AG08395 (cell line): Measurements from ENCODE around the gene SETD1B.

Experiments used
- DNase-seq: peaks from one replicate; pipeline ENCODE4 v3.0.0; 2012; ENCODE audit warnings: mixed read lengths, low spot score

Gene SETD1B

DNA sequence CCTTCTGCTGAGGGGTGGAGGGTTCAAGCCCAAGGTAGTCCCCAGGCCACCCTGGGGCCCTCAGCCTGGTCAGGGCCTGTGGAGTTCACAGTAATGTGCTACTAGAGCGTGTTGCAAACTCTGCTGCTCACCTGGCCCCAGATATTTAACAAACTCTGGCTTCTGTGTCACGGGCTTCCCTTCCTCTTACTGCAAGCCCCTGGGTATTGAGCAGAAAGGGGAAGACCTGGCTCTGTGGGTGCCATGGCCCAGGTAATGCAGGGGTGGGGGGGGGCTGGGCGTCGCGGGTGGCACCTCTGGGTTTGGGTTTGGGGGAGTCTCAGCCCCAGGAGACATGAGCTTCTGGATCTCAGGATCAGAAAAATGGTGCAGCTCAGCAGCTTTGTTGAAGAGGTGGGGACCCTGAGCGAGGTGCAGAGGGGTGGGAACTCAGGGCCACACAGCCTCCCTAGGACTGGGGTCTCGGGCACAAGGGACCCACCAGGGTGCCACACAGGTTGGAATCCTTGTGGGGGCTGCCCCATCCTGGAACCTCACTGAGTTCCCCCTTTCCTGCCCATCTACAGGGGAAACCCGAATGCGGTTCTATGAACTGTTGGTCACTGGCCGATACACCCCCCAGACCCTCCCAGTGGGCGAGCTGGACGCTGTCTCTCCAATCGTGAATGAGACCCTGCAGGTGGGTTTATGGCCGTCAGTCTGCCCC lies 4.0 kb downstream of the SETD1B start:
- DNase-seq: no peak

DNA sequence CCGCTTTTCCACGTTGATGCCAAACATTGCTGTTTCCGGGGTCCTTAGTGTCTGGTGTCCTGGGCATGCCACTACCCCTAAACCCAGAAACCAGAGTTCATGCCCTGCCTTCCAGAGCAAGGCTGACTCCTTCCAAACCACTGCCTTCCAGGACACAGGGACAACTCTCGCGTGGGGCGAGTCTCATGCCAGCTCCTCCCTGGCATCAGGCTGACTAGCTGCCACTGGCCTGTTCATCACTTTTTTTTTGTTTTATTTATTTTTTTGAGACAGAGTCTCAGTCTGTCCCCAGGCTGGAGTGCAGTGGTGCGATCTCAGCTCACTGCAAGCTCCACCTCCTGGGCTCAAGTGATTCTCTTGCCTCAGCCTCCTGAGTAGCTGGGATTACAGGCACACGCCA lies 4.8 kb downstream of the SETD1B start:
- DNase-seq: no peak

DNA sequence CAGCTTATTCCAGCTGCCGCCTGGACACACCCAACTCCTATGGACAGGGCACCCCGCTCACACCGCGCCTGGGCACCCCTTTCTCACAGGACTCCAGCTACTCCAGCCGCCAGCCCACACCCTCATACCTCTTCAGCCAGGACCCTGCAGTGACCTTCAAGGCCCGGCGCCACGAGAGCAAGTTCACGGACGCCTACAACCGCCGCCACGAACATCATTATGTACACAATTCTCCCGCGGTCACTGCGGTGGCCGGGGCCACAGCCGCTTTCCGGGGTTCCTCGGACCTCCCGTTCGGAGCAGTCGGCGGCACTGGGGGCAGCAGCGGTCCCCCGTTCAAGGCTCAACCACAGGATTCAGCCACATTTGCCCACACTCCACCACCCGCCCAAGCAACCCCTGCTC lies 5.9 kb downstream of the SETD1B start:
- DNase-seq: no peak

DNA sequence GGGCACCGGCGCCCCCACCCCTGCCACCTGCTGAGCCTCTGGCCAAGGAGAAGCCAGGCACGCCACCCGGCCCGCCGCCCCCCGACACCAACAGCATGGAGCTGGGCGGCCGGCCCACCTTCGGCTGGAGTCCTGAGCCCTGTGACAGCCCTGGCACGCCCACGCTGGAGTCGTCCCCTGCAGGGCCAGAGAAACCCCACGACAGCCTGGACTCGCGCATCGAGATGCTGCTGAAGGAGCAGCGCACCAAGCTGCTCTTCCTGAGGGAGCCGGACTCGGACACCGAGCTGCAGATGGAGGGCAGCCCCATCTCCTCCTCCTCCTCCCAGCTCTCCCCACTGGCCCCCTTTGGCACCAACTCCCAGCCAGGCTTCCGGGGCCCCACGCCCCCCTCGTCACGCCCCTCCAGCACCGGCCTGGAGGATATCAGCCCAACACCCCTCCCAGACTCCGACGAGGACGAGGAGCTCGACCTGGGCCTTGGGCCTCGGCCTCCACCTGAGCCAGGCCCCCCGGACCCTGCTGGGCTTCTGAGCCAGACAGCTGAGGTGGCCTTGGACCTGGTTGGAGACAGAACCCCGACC lies 6.5 kb downstream of the SETD1B start:
- no peak for DNase-seq

DNA sequence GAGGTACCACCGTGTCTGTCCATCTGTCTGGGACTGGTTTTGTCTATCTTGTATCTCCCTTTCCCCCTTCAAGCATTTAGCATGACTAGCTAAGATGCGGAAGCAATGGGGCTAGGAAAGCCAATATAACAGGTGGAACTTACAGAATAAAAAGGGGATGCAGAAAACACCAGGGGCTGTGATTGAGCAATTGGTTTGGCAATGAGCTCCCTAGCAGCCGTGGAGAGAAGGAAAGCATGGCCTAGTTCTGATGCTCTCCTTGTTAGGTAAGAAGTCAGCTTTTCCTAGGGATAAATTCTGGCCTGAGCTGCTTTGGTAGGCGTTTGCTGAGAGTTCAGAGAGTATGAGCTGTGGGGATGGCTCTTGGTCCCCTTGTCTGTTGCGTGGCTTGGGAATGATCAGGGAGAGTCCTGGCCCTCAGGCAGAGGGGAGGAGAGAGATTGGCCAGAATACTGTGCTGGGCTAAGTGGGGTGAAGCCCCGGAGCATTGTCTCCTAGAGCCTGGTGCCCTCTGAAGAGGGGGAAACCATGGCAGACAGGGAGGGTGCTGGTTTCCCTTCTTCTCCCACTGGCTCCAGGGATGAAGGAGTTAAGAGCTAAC lies 7.1 kb downstream of the SETD1B start:
- no peak for DNase-seq

DNA sequence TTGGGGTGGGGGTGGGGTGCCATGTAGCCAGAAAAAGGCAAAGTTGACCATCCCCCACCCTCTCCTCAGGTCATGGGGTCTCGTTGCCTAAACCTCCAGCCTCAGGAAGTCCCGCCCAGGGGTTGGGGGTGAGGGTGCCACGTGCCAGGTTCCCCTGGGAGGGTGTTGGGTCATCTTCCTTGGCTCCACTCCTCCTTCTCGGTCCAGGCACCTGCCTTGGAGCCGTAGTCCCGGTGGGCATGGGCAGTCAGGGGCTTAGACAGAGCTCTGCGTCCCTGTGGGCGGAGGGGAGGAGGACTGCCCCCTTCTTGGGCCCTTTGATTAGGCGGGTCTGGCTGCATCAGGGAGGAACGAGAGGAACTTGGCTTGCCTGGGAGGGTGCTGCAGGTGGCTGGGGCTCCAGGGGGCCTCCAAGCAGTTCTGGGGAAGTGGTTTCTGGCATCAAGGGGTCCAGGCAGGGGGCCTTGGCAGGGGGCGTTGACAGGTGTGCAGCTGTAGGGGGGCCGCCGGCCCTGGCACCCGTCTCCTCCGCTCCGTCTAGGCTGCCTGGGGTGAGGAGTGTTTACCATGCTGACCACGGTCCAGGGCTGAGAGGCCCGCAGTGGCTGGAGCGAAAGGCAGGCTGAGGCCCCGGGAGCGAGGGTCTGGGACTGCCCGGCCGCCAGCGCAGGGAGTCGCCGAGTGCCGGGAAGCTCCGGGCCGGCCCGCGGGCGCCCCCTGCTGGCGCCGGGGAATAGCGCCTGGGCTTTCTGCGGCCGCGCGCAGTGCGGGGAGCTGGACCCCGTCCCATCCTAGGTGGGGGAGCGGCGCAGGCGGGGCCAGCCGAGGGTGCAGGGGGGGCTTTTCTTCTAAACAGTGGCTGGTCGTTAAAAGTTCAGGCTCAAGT lies 7.9 kb downstream of the SETD1B start:
- peak; percentile 86 for DNase-seq

DNA sequence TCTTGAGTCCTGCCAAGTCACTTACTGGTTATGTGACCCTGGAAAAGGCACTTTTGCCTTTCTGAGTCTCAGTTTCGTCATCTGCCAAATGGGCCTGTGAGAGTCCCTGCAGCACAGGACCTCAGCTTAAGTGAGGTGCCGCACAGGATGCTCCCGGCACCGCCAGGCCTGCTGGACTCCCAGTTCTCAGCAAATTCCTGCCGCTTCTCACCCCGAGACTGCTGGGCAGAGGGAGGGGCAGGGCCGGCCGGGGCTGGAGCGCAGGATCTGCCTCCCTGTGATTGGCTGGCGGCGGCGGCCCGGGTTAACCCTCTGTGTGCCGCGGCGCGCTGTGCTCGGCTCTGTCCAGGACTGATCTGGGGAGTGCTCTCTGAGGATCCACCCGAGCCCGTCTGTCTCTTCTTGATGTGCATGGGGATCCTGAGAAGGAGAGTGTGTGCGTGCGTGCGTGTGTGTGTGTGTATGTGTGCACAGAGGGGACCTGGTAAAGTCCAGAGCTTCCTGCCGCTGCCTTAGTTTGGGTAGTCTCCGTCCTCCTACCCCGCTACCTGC lies 8.6 kb downstream of the SETD1B start:
- peak; percentile 94 for DNase-seq

DNA sequence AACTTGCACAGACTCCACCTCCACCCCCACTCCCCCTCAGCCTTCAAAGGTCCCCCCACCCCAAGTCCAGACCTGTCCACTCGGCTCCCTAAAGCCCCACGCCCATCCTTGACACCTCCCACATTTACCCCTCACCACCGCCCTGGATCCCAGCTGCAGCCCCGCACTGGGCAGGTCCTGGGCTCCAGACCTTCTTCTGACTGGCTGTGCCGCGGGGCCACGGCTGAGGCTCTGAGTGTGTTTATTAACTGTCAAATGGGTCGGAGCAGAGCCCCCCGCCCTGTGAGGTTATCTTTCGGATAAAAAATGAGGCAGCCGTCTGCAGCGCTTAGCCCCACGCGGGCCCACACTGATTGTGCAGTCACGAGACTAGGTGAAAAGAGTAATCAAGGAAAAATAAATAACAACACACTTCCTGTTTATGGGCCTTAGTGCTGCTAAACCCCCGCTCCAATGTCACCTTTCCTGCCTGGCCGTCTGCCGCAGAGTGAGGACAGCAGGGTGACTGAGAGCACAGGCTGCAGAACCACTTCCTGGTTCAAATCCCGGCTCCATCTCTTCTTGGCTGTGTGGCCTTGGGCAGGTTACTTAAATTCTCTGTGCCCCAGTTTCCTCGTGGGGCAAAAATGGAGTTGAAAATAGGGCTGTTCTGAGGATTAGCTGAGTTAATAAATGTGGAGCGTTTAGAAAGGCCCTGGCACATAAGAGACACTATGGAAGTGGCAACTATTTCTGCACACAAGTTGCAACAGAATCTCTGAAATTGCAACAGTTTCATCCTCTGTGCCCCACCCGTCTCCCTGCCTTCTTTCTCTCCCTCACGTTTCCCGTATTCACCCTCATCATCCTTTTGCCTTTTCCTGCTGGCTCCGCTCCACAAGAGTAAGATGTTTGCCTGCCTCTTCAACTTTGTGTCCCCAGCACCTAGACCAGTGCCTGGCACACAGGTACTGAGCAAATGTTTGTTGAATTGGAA lies 9.4 kb downstream of the SETD1B start:
- no peak for DNase-seq

DNA sequence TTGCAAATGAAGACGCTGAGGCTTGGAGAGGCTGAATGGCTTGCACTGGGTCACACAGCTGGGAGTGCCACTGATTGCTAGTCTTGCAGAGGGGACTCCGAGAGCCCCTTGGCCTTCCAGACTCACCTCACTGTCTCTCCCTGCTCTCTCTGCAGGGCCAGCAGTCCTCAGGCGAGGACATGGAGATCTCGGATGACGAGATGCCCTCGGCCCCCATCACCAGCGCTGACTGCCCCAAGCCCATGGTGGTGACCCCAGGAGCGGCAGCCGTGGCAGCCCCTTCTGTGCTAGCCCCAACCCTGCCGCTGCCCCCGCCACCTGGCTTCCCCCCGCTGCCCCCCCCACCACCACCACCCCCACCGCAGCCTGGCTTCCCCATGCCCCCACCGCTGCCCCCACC lies 10.1 kb downstream of the SETD1B start:
- DNase-seq: no peak

DNA sequence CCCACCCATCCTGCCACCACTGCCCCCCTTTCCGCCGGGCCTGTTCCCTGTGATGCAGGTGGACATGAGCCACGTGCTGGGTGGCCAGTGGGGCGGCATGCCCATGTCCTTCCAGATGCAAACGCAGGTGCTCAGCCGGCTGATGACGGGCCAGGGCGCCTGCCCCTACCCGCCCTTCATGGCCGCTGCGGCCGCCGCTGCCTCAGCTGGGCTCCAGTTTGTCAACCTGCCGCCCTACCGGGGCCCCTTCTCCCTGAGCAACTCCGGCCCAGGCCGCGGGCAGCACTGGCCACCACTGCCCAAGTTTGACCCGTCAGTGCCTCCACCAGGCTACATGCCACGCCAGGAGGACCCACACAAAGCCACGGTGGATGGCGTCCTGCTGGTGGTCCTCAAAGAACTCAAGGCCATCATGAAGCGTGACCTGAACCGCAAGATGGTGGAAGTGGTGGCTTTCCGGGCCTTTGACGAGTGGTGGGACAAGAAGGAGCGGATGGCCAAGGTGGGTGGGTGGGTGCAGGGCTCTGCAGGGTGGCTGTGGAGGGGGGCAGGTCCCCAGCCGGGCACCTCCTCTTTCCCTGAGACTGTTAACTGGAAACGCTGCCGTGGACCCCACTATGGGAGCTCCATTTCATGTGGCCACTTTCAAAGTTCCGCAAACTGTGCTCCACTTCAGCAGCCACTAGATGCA lies 10.8 kb downstream of the SETD1B start:
- no peak for DNase-seq

DNA sequence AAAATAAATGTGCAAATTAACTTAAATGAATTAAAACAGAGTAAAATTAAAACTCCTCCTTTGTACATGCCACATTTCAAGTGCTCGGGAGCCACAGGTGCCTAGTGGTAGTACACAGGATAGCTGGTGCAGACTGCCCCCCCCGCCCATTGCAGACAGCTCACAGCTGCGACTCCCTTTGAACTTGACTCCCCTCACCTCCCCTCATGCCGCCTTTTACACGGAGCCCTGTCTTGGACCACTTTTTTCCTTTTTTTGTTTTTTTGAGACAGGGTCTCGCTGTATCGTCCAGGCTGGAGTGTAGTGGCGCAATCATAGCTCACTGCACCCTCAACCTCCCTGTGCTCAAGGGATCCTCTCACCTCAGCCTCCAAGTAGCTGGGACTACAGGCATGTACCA lies 11.5 kb downstream of the SETD1B start:
- DNase-seq: no peak

DNA sequence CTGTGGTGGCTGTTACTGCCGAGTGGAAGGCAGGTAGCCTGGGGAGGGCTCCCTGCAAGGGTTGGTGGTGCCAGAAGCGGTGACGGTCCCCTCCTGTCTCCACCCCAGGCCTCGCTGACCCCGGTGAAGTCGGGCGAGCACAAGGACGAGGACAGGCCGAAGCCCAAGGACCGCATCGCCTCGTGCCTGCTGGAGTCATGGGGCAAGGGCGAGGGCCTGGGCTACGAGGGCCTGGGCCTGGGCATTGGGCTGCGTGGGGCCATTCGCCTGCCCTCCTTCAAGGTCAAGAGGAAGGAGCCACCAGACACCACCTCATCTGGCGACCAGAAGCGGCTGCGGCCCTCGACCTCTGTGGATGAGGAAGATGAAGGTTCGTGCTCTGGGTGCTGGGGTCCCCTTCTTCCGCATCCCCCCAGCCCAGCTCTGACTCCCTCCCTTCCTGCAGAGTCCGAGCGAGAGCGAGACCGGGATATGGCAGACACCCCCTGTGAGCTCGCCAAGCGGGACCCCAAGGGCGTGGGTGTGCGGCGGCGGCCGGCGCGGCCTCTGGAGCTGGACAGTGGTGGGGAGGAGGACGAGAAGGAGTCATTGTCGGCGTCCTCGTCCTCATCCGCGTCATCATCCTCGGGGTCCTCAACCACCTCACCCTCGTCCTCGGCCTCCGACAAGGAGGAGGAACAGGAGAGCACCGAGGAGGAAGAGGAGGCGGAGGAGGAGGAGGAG lies 13.3 kb downstream of the SETD1B start:
- DNase-seq: no peak

DNA sequence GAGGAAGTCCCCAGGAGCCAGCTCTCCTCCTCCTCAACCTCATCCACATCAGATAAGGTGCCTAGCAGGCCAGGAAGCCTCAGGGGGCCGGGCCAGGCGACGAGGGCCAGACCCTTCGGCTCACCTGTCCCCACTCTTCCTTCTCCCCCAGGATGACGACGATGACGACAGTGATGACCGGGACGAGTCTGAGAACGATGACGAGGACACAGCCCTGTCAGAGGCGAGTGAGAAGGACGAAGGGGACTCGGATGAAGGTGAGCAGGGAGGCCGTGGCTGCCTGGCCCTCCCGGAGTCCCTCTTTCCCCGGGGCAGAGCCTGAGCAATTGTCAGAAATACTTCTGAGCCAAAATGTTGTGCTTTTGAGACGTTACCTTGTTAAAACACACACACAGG lies 13.8 kb downstream of the SETD1B start:
- no peak for DNase-seq

DNA sequence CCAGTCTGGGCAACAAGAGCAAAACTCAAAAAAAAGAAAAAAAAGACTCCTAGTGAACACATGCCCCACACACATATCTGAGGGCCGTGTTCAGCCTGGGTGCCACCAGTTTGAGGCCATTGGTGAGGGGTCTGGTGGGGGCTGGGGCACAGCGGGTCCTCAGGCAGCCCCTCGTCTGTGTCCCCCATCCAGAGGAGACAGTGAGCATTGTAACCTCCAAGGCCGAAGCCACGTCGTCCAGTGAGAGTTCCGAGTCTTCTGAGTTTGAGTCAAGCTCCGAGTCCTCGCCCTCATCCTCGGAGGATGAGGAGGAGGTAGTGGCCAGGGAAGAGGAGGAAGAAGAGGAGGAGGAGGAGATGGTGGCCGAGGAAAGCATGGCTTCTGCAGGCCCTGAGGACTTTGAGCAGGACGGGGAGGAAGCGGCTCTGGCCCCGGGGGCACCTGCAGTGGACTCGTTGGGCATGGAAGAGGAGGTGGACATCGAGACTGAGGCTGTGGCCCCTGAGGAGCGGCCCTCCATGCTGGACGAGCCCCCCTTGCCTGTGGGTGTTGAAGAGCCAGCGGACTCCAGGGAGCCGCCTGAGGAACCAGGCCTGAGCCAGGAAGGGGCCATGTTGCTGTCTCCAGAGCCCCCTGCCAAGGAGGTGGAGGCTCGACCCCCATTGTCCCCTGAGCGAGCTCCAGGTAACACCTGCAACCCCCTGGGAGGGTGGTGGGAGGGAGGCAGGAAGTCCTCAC lies 15.6 kb downstream of the SETD1B start:
- no peak for DNase-seq

DNA sequence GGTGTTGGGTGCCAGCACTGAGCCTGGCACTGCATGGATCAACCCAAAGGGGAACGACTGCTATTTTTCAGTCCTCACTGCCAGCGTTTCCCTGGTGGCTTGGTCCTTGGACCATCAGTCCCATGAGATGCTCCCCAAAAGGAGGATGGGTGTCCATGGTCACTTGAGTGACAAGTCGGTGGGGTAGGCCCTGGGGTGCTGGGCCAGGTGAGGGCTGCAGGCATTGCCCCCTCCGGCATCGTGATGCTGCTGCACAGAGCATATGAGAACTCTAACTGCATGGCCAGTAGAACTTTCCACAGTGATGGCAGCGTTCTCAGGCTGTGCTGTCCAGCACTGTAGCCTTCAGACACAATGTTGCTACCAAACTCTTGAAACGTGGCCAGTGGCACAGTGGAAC lies 16.2 kb downstream of the SETD1B start:
- DNase-seq: no peak

DNA sequence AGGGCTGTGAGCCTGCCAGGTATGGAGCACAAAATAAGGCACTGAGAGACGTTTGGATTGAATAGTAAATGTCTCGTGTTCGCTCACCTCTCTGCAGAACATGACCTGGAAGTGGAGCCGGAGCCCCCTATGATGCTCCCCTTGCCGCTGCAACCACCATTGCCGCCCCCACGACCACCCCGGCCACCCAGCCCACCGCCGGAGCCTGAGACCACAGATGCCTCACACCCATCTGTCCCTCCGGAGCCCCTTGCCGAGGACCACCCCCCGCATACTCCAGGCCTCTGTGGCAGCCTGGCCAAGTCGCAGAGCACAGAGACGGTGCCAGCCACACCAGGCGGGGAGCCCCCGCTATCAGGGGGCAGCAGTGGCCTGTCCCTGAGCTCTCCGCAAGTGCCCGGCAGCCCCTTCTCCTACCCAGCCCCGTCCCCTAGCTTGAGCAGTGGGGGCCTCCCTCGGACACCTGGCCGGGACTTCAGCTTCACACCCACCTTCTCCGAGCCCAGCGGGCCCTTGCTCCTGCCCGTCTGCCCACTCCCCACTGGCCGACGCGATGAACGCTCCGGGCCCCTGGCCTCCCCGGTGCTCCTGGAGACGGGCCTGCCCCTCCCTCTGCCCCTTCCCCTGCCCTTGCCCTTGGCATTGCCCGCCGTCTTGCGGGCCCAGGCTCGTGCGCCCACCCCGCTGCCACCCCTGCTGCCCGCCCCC lies 18.7 kb downstream of the SETD1B start:
- no peak for DNase-seq

DNA sequence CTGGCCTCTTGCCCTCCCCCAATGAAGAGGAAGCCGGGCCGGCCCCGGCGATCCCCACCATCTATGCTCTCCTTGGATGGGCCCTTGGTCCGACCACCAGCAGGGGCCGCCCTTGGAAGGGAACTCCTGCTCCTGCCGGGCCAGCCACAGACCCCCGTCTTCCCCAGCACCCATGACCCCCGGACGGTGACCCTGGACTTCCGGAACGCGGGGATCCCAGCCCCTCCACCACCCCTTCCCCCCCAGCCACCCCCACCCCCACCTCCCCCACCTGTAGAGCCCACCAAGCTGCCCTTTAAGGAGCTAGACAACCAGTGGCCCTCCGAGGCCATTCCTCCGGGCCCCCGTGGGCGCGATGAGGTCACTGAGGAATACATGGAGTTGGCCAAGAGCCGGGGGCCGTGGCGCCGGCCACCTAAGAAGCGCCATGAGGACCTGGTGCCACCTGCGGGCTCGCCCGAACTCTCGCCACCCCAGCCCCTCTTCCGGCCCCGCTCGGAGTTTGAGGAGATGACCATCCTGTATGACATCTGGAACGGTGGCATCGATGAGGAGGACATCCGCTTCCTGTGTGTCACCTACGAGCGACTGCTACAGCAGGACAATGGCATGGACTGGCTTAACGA lies 19.4 kb downstream of the SETD1B start:
- no peak for DNase-seq

DNA sequence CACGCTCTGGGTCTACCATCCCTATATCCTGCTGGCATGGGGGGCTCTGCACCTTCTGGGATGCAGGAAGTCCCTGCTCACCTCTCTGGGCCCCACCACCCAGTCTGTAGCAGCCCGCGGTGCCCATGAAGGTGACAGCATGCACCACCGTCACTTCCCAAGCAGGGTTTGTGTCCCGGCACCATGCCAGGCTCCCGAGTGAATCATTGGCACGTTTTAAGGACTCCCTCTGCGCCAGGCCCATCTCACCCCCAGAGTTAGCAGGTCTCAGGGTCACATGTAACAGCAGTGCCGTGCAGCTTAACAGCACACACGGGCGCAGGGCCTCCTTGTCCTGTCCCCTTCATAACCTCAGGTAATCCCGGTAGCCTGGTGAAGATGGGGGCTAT lies 19.9 kb downstream of the SETD1B start:
- no peak for DNase-seq
